ENCODE results near the gene MLKL. TPM values are rescaled to one million over a fixed set of nuclear protein-coding genes. Genes with fewer than 3 reads are reported as not detected.
"Not testable (repeated sequence)": the region's sequence is repeated elsewhere in the genome, so short reads cannot be mapped to it uniquely, and the experiment has no call there.

The MLKL gene
- polyA plus RNA-seq, 1 experiment, result 4.4 TPM

- no peak for TF ChIP-seq CTCF (IDR thresholded peaks at IDR 0.05; ENCODE audit: insufficient read depth, low read depth, low read length)
- Histone ChIP-seq H3K4me3 (ENCODE audit: low read depth, low read length) (no peak overlapping the region), H3K36me3 (ENCODE audit: control insufficient read depth, insufficient read depth, low read length) (peaks cover 12% of the 10 kb centered on the region), H3K27me3 (ENCODE audit: control insufficient read depth, insufficient read depth, low read length) (no peaks in the 10 kb centered on the region)
- CTCF ChIA-PET, result interaction anchor here (2.0 kb wide), 1 partner anchor 10 kb away, joined by 8 read pairs; no protein-coding TSS in a partner anchor
- POLR2A ChIA-PET, result no interaction called here
- no peak for DNase-seq (ENCODE audit: low read depth)
Observed at GRCh38 chr16:74661064-74661463, 39.6 kb downstream of the MLKL start.

GRCh38 chr16:74660383-74660782 lies 40.3 kb downstream of the MLKL start:
- TF ChIP-seq CTCF (IDR thresholded peaks at IDR 0.05; ENCODE audit: insufficient read depth, low read depth, low read length), result no peak
- POLR2A ChIA-PET, result no interaction called here
- CTCF ChIA-PET, result interaction anchor here (1.5 kb wide), 1 partner anchor 9 kb away, joined by 5 read pairs; no protein-coding TSS in a partner anchor
- peaks cover 12% of the 10 kb centered on the region for H3K36me3 ChIP-seq (ENCODE audit: control insufficient read depth, insufficient read depth, low read length)
- H3K4me3 ChIP-seq (ENCODE audit: low read depth, low read length), result no peak overlapping the region
- no peaks in the 10 kb centered on the region for H3K27me3 ChIP-seq (ENCODE audit: control insufficient read depth, insufficient read depth, low read length)
- no peak for DNase-seq (ENCODE audit: low read depth)

GRCh38 chr16:74659041-74659440 lies 41.6 kb downstream of the MLKL start:
- no peak for DNase-seq (ENCODE audit: low read depth)
- no peak overlapping the region for H3K4me3 ChIP-seq (ENCODE audit: low read depth, low read length)
- no peak for TF ChIP-seq CTCF (IDR thresholded peaks at IDR 0.05; ENCODE audit: insufficient read depth, low read depth, low read length)
- POLR2A ChIA-PET, result no interaction called here
- H3K27me3 ChIP-seq (ENCODE audit: control insufficient read depth, insufficient read depth, low read length), result no peaks in the 10 kb centered on the region
- H3K36me3 ChIP-seq (ENCODE audit: control insufficient read depth, insufficient read depth, low read length), result peaks cover 11% of the 10 kb centered on the region
- CTCF ChIA-PET, result interaction anchor here (1.5 kb wide), 1 partner anchor 8 kb away, joined by 5 read pairs; no protein-coding TSS in a partner anchor

GRCh38 chr16:74657870-74658642 lies 42.6 kb downstream of the MLKL start:
- POLR2A ChIA-PET, result no interaction called here
- no peak for TF ChIP-seq CTCF (IDR thresholded peaks at IDR 0.05; ENCODE audit: insufficient read depth, low read depth, low read length)

GRCh38 chr16:74654536-74655050 lies 46.1 kb downstream of the MLKL start:
- peaks cover 3% of the 10 kb centered on the region for H3K36me3 ChIP-seq (ENCODE audit: control insufficient read depth, insufficient read depth, low read length)
- H3K27me3 ChIP-seq (ENCODE audit: control insufficient read depth, insufficient read depth, low read length), result no peaks in the 10 kb centered on the region
- ChIA-PET CTCF (interaction anchor here (0.6 kb wide), 1 partner anchor 863 kb away, joined by 5 read pairs; no protein-coding TSS in a partner anchor), POLR2A (no interaction called here)
- H3K4me3 ChIP-seq (ENCODE audit: low read depth, low read length), result no peak overlapping the region
- DNase-seq (ENCODE audit: low read depth), result no peak
- no peak for TF ChIP-seq CTCF (IDR thresholded peaks at IDR 0.05; ENCODE audit: insufficient read depth, low read depth, low read length)

More at GRCh38 chr16:74657870-74658642, 42.6 kb downstream of the MLKL start:
- CTCF ChIA-PET, result interaction anchor here (0.7 kb wide), 1 partner anchor 164 kb away, joined by 3 read pairs; no protein-coding TSS in a partner anchor
- Histone ChIP-seq H3K27me3 (ENCODE audit: control insufficient read depth, insufficient read depth, low read length) (no peaks in the 10 kb centered on the region), H3K36me3 (ENCODE audit: control insufficient read depth, insufficient read depth, low read length) (peaks cover 6% of the 10 kb centered on the region), H3K4me3 (ENCODE audit: low read depth, low read length) (no peak overlapping the region)
- DNase-seq (ENCODE audit: low read depth), result no peak

- POLR2A ChIA-PET; H3K36me3 ChIP-seq (ENCODE audit: control insufficient read depth, insufficient read depth, low read length): not testable (repeated sequence)
- CTCF ChIA-PET, result interaction anchor here (0.7 to 2.2 kb wide), 2 partner anchors 10 to 79 kb away, joined by 3 to 12 read pairs; no protein-coding TSS in a partner anchor
Observed at GRCh38 chr16:74652883-74653282, 47.8 kb downstream of the MLKL start.

More at GRCh38 chr16:74652883-74653282, 47.8 kb downstream of the MLKL start:
- not testable (repeated sequence) for H3K4me3 ChIP-seq (ENCODE audit: low read depth, low read length); H3K27me3 ChIP-seq (ENCODE audit: control insufficient read depth, insufficient read depth, low read length)
- DNase-seq (ENCODE audit: low read depth), result peak; percentile 1

Data from BJ (cell line).